Gastroesophageal sphincter (tissue), 4 donors: ENCODE data around the gene QKI. TPM values are rescaled to one million over a fixed set of nuclear protein-coding genes. Genes with fewer than 3 reads are reported as not detected.
A peak's percentile ranks its signal among the peaks of the same experiment; 100 is the strongest.

Experiments
- ATAC-seq: fragments of 150-250 bp; one replicate; pipeline ENCODE4 v1.9.1; 2016; ENCODE audit warnings: mild to moderate bottlenecking, moderate library complexity
- H3K27ac ChIP-seq, 4 donors: fragments of 200-600 bp; sonication (generic) in 3 of 4; 1 replicate in 3 of 4; 2 replicates in 1 of 4; pipeline ENCODE4 v1.5.1; 2016 to 2019
- H3K27me3 ChIP-seq: fragments of 200-600 bp; sonication (generic); one replicate; pipeline ENCODE4 v1.5.1; 2019
- H3K36me3 ChIP-seq, 2 donors: fragments of 200-600 bp; sonication (generic); one replicate each; pipeline ENCODE4 v1.5.1; 2019; ENCODE audit warnings: control low read depth in 1 of 2
- H3K4me1 ChIP-seq, 3 donors: fragments of 200-600 bp; sonication (generic); 1 replicate in 2 of 3; 2 replicates in 1 of 3; pipeline ENCODE4 v1.5.1; 2016 to 2019; ENCODE audit warnings: control low read depth in 2 of 3
- H3K4me3 ChIP-seq, 2 donors: fragments of 200-600 bp; sonication (generic); one replicate each; pipeline ENCODE4 v1.5.1; 2019; ENCODE audit warnings: mild to moderate bottlenecking in 1 of 2, moderate library complexity in 1 of 2
- H3K9me3 ChIP-seq, 3 donors: fragments of 200-600 bp; sonication (generic); one replicate each; pipeline ENCODE4 v1.5.1; 2017 to 2019; ENCODE audit warnings: control low read depth in 2 of 3
- EP300 ChIP-seq: sonication (generic); formaldehyde crosslinking; IDR thresholded peaks from one replicate; pipeline ENCODE4 v1.6.1; 2017; ENCODE audit warnings: antibody characterized with exemption, mild to moderate bottlenecking
- POLR2A ChIP-seq, 2 donors: fragments of 450-650 bp; IDR thresholded peaks; one replicate each; pipeline ENCODE4 v1.6.1; 2017; ENCODE audit warnings: antibody characterized with exemption in 2 of 2, mild to moderate bottlenecking in 2 of 2, moderate library complexity in 1 of 2
- POLR2AphosphoS5 ChIP-seq: sonication (generic); formaldehyde crosslinking; IDR thresholded peaks from one replicate; pipeline ENCODE4 v1.6.1; 2017; ENCODE audit warnings: antibody characterized with exemption
- WGBS, 2 donors: methylation state at CpG; one replicate each; pipeline ENCODE4 v1.1.5; 2018; ENCODE audit warnings: low coverage in 1 of 2; 5-methylcytosine and 5-hydroxymethylcytosine counted together
- total RNA-seq, 4 donors: library from RNA; depleted of rRNA; stranded (reverse); fragments of >200 nt; gene quantifications; one replicate each; pipeline ENCODE4 v1.1.0, GENCODE V29; 2016
- TF ChIP-seq, protein P1 (sequence below), 4 experiments: fragments of 200-600 bp in 2 of 4; fragments of 450-650 bp in 2 of 4; sonication (generic) in 1 of 4; IDR thresholded peaks; one replicate each; pipeline ENCODE4 v1.5.1; 2017 to 2019; ENCODE audit warnings: antibody characterized with exemption in 4 of 4, mild to moderate bottlenecking in 2 of 4, moderate library complexity in 2 of 4

The QKI gene
- total RNA-seq, 4 donors from 2014 or later = 170 to 249 (median 227) TPM

DNA sequence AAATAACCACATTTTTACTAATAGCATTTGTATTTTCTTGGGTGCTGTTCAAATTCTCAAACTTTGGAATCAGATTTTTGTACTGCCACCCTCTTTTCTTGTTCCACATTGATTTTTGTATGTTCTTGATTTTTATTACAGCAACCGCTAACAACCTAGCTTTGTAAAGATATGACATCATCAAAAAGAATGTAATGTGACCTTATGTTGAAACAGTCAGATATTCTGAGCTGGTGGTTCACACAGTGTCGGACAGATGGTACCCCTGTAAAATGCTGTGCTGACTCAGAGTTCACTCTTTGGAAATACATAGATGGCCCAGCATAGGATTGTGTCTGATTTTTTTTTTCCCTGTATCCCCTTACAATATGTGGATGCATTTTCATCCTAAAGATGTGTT is 118.9 kb downstream of the QKI start:
- 57 to 64% methylated on average over 1 to 2 of the region's 2 CpGs for WGBS, 2 donors
- peaks cover 0 to 9% of the 10 kb centered on the region in 2 donors for H3K36me3 ChIP-seq
- no peak overlapping the region for H3K27ac ChIP-seq
- no peaks in the 10 kb centered on the region for H3K9me3 ChIP-seq
- TF ChIP-seq EP300 = no peak
- no peak for TF ChIP-seq POLR2AphosphoS5
- no peak for TF ChIP-seq POLR2A (IDR thresholded peaks at IDR 0.05)
- TF ChIP-seq, protein P1, sequence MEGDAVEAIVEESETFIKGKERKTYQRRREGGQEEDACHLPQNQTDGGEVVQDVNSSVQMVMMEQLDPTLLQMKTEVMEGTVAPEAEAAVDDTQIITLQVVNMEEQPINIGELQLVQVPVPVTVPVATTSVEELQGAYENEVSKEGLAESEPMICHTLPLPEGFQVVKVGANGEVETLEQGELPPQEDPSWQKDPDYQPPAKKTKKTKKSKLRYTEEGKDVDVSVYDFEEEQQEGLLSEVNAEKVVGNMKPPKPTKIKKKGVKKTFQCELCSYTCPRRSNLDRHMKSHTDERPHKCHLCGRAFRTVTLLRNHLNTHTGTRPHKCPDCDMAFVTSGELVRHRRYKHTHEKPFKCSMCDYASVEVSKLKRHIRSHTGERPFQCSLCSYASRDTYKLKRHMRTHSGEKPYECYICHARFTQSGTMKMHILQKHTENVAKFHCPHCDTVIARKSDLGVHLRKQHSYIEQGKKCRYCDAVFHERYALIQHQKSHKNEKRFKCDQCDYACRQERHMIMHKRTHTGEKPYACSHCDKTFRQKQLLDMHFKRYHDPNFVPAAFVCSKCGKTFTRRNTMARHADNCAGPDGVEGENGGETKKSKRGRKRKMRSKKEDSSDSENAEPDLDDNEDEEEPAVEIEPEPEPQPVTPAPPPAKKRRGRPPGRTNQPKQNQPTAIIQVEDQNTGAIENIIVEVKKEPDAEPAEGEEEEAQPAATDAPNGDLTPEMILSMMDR (IDR thresholded peaks at IDR 0.05) = no peak
- no peaks in the 10 kb centered on the region for H3K27me3 ChIP-seq
- H3K4me1 ChIP-seq = peaks cover 11 to 86% (median 19%) of the 10 kb centered on the region in 3 donors
- ATAC-seq = peak; percentile 66
- H3K4me3 ChIP-seq = no peak overlapping the region

GRCh38 chr6:163536770-163537169 is 122.3 kb downstream of the QKI start:
- no peak overlapping the region for H3K4me3 ChIP-seq
- no peak for TF ChIP-seq POLR2AphosphoS5
- TF ChIP-seq EP300 = no peak
- no peak for TF ChIP-seq POLR2A (IDR thresholded peaks at IDR 0.05)
- no peak overlapping the region for H3K27ac ChIP-seq
- H3K27me3 ChIP-seq = no peaks in the 10 kb centered on the region
- no peak for ATAC-seq
- H3K9me3 ChIP-seq = no peaks in the 10 kb centered on the region
- peaks cover 4 to 76% (median 8%) of the 10 kb centered on the region in 3 donors for H3K4me1 ChIP-seq
- peaks cover 0 to 9% of the 10 kb centered on the region in 2 donors for H3K36me3 ChIP-seq
- 100% methylated on average over 2 of the region's 3 CpGs for WGBS, 2 donors

DNA sequence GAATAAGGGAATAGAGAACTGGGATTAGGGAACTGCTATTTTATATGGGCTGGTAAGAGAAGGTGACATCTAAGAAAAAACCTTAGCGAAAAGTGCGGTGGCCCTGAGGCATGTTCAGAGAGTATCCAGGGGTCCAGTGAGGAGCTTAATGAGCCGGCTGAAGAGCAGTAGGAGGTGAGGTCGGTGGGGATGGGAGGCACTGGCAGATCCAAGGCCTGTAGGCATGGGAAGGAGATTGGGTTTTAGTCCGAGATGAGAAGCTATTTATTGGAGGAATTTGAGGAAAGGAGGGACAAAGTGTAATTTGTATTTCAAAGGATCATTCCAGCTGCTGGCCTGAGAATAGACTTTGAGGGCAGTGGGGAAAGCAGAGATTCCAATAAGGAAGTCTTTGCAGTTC is 123.8 kb downstream of the QKI start:
- no peaks in the 10 kb centered on the region for H3K9me3 ChIP-seq
- peaks cover under 1 to 64% (median 7%) of the 10 kb centered on the region in 3 donors for H3K4me1 ChIP-seq
- H3K36me3 ChIP-seq = peaks cover 0 to 9% of the 10 kb centered on the region in 2 donors
- ATAC-seq = no peak
- 80 to 90% methylated on average over 5 of the region's 5 CpGs for WGBS, 2 donors
- H3K4me3 ChIP-seq = no peak overlapping the region
- no peaks in the 10 kb centered on the region for H3K27me3 ChIP-seq
- no peak overlapping the region for H3K27ac ChIP-seq
- TF ChIP-seq, protein P1 (IDR thresholded peaks at IDR 0.05) = no peak
- TF ChIP-seq EP300 (no peak), POLR2A (IDR thresholded peaks at IDR 0.05) (no peak), POLR2AphosphoS5 (no peak)

- H3K4me3 ChIP-seq = no peak overlapping the region
- H3K4me1 ChIP-seq = peaks cover 3 to 62% (median 5%) of the 10 kb centered on the region in 3 donors
- TF ChIP-seq, protein P1 (IDR thresholded peaks at IDR 0.05) = no peak
- TF ChIP-seq POLR2A (IDR thresholded peaks at IDR 0.05) = no peak
- no peak for TF ChIP-seq POLR2AphosphoS5
- TF ChIP-seq EP300 = no peak
- H3K27ac ChIP-seq = no peak overlapping the region
- no peak for ATAC-seq
- 67 to 74% methylated on average over 5 of the region's 5 CpGs for WGBS, 2 donors
- H3K36me3 ChIP-seq = peaks cover 0 to 9% of the 10 kb centered on the region in 2 donors
- no peaks in the 10 kb centered on the region for H3K27me3 ChIP-seq
- no peaks in the 10 kb centered on the region for H3K9me3 ChIP-seq
Observed at GRCh38 chr6:163539101-163539762, 124.7 kb downstream of the QKI start.

DNA sequence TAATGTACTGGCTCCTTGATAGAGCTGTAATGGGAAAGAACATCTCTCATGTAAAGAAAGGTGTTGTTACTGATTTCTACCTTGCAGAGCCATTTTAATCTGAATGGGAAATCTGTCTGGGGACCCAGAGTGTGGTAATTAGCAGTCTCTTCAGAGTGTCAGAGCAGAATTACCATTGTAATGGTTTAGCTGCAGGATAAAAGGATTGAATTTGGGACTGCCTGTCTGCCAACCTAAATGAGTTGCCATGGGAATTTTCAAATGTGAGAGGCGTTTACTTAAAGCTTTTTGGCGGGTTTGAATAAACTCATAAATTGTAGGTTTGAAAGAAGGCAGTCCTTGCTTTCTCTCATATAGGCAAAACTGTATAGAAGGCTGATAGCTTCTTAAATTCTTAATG is 128.8 kb downstream of the QKI start:
- 83 to 90% methylated on average over 2 of the region's 2 CpGs for WGBS, 2 donors
- peaks cover 3 to 57% (median 5%) of the 10 kb centered on the region in 3 donors for H3K4me1 ChIP-seq
- ATAC-seq = no peak

More for the DNA sequence above, 128.8 kb downstream of the QKI start:
- TF ChIP-seq, protein P1 (IDR thresholded peaks at IDR 0.05) = no peak
- no peak for TF ChIP-seq POLR2A (IDR thresholded peaks at IDR 0.05)
- Histone ChIP-seq H3K27ac (no peak overlapping the region), H3K9me3 (no peaks in the 10 kb centered on the region), H3K27me3 (no peaks in the 10 kb centered on the region), H3K4me3 (no peak overlapping the region), H3K36me3 (no peaks in the 10 kb centered on the region)
